Naive thymus-derived CD8-positive, alpha-beta T cell (primary cell): ENCODE data around the gene C2CD2. TPM values are rescaled to one million over a fixed set of nuclear protein-coding genes. Genes with fewer than 3 reads are reported as not detected.

Source experiments
- ATAC-seq, 2 donors: fragments of 150-1000 bp; cut with Tn5 transposase in 1 of 2; sonication (Bioruptor Pico), chemical (Tn5 transposase) in 1 of 2; 1 replicate in 1 of 2; 2 replicates in 1 of 2; pipeline ENCODE4 v1.10.0; 2021; ENCODE audit warnings: mild to moderate bottlenecking in 2 of 2, moderate library complexity in 2 of 2
- POLR2A ChIA-PET: fragments of 350-600 bp; sonication (Branson Sonifier 250); formaldehyde crosslinking; loops from one replicate; lab custom pipeline; 2021; ENCODE audit warnings: antibody characterized with exemption; lab: Charles Lee
- DNase-seq, 10 donors: peaks; one replicate each; pipeline versions ENCODE4 v3.0.0 to v3.0.0-alpha.2; 2020 to 2022
- H3K27ac Mint-ChIP-seq, 10 donors: one replicate each; pipeline ENCODE4 v1.8.0; 2020 to 2022; ENCODE audit warnings: mild to moderate bottlenecking in 10 of 10, mixed read lengths in 10 of 10, moderate library complexity in 4 of 10, inconsistent platforms in 1 of 10
- H3K27me3 Mint-ChIP-seq, 5 donors: one replicate each; pipeline ENCODE4 v1.8.0; 2021 to 2022; ENCODE audit warnings: mixed read lengths in 5 of 5
- H3K36me3 Mint-ChIP-seq, 3 donors: one replicate each; pipeline ENCODE4 v1.8.0; 2020 to 2022; ENCODE audit warnings: mixed read lengths in 3 of 3, mild to moderate bottlenecking in 2 of 3, inconsistent platforms in 1 of 3
- H3K4me1 Mint-ChIP-seq, 4 donors: one replicate each; pipeline ENCODE4 v1.8.0; 2021 to 2022; ENCODE audit warnings: mixed read lengths in 4 of 4
- H3K4me3 Mint-ChIP-seq, 10 donors: one replicate each; pipeline ENCODE4 v1.8.0; 2020 to 2022; ENCODE audit warnings: mild to moderate bottlenecking in 10 of 10, mixed read lengths in 10 of 10, moderate library complexity in 6 of 10, inconsistent platforms in 1 of 10
- H3K9me3 Mint-ChIP-seq, 9 donors: one replicate each; pipeline ENCODE4 v1.8.0; 2020 to 2022; ENCODE audit warnings: mixed read lengths in 9 of 9, mild to moderate bottlenecking in 3 of 9, inconsistent platforms in 1 of 9, moderate library complexity in 1 of 9
- polyA plus RNA-seq, 3 donors: library from polyadenylated mRNA; unstranded; fragments of 300-500 nt; fragmentation: Illumina TruSeq; gene quantifications; one replicate each; pipeline ENCODE4 v1.2.3, GENCODE V29; 2021
- total RNA-seq, 8 experiments: library from RNA in 2 of 8; stranded (reverse) in 2 of 8; gene quantifications; one replicate each; pipeline ENCODE4 v1.2.3 and lab custom pipeline; 2021 to 2026

The C2CD2 gene
- total and polyA plus RNA-seq, 5 experiments from 2014 or later = 2.4 to 14.6 (median 3.7) TPM

GRCh38 chr21:41885341-41886024 is 68.3 kb downstream of the C2CD2 start:
- H3K4me1 Mint-ChIP-seq = peaks cover 0 to 14% (median 1%) of the 10 kb centered on the region in 4 donors
- peaks cover 0 to 6% (median 4%) of the 10 kb centered on the region in 3 donors for H3K36me3 Mint-ChIP-seq
- POLR2A ChIA-PET = no interaction called here
- no peaks in the 10 kb centered on the region for H3K27me3 Mint-ChIP-seq
- H3K9me3 Mint-ChIP-seq = no peaks in the 10 kb centered on the region
- DNase-seq (no peak), ATAC-seq (no peak)
- peak overlapping the region in 1 of 10 donors; percentile 40 for H3K4me3 Mint-ChIP-seq
- H3K27ac Mint-ChIP-seq = peak overlapping the region in 1 of 10 donors; percentile 47

GRCh38 chr21:41884501-41885030 is 69.3 kb downstream of the C2CD2 start:
- H3K9me3 Mint-ChIP-seq = no peaks in the 10 kb centered on the region
- H3K4me1 Mint-ChIP-seq = peaks cover 2 to 20% (median 4%) of the 10 kb centered on the region in 4 donors
- no peaks in the 10 kb centered on the region for H3K27me3 Mint-ChIP-seq
- H3K4me3 Mint-ChIP-seq = no peak overlapping the region
- peak overlapping the region in 1 of 10 donors; percentile 17 for H3K27ac Mint-ChIP-seq
- H3K36me3 Mint-ChIP-seq = peaks cover 0 to 6% (median 4%) of the 10 kb centered on the region in 3 donors
- DNase-seq = no peak
- POLR2A ChIA-PET = interaction anchor here (0.6 to 1.3 kb wide), 2 partner anchors 11 to 245 kb away, joined by 3 read pairs; no protein-coding TSS in a partner anchor
- no peak for ATAC-seq

GRCh38 chr21:41883582-41883981 is 70.2 kb downstream of the C2CD2 start:
- no peak overlapping the region for H3K27ac Mint-ChIP-seq

GRCh38 chr21:41881051-41881450 is 72.8 kb downstream of the C2CD2 start:
- POLR2A ChIA-PET = interaction anchor here (4.2 kb wide), 1 partner anchor 46 kb away, joined by 49 read pairs; no protein-coding TSS in a partner anchor
- no peaks in the 10 kb centered on the region for H3K9me3 Mint-ChIP-seq
- peak overlapping the region in 7 of 10 donors; percentile 19 to 79 (median 52) for H3K4me3 Mint-ChIP-seq
- DNase-seq (no peak), ATAC-seq (no peak)
- H3K27me3 Mint-ChIP-seq = no peaks in the 10 kb centered on the region
- H3K36me3 Mint-ChIP-seq = no peaks in the 10 kb centered on the region
- peaks cover 8 to 40% (median 25%) of the 10 kb centered on the region in 4 donors for H3K4me1 Mint-ChIP-seq
- H3K27ac Mint-ChIP-seq = peak overlapping the region in 7 of 10 donors; percentile 29 to 86 (median 63)

More at GRCh38 chr21:41883582-41883981, 70.2 kb downstream of the C2CD2 start:
- POLR2A ChIA-PET = interaction anchor here (1.3 kb wide), 1 partner anchor 12 kb away, joined by 3 read pairs; no protein-coding TSS in a partner anchor
- H3K36me3 Mint-ChIP-seq = peaks cover 0 to 3% (median 0%) of the 10 kb centered on the region in 3 donors
- peaks cover 2 to 20% (median 4%) of the 10 kb centered on the region in 4 donors for H3K4me1 Mint-ChIP-seq
- DNase-seq (no peak), ATAC-seq (no peak)
- no peaks in the 10 kb centered on the region for H3K9me3 Mint-ChIP-seq
- no peaks in the 10 kb centered on the region for H3K27me3 Mint-ChIP-seq
- H3K4me3 Mint-ChIP-seq = no peak overlapping the region

GRCh38 chr21:41880153-41880552 is 73.7 kb downstream of the C2CD2 start:
- Mint-ChIP-seq H3K36me3 (no peaks in the 10 kb centered on the region), H3K9me3 (no peaks in the 10 kb centered on the region), H3K27ac (peak overlapping the region in 6 of 10 donors; percentile 88 to 97 (median 95)), H3K27me3 (no peaks in the 10 kb centered on the region), H3K4me3 (peak overlapping the region in 9 of 10 donors; percentile 80 to 95 (median 90)), H3K4me1 (peaks cover 12 to 39% (median 32%) of the 10 kb centered on the region in 4 donors)
- POLR2A ChIA-PET = interaction anchor here (0.7 to 4.2 kb wide), 6 partner anchors 10 to 227 kb away, joined by 3 to 49 read pairs (median 6); no protein-coding TSS in a partner anchor
- DNase-seq = no peak
- ATAC-seq = no peak

- H3K27me3 Mint-ChIP-seq = no peaks in the 10 kb centered on the region
- DNase-seq (peak; percentile 58 to 87 (median 78)), ATAC-seq (peak; percentile 72 to 78)
- no peaks in the 10 kb centered on the region for H3K36me3 Mint-ChIP-seq
- H3K27ac Mint-ChIP-seq = peak within 1 kb of the TSS; percentile 88 to 97 (median 95)
- peak within 1 kb of the TSS; percentile 81 to 95 (median 91) for H3K4me3 Mint-ChIP-seq
- POLR2A ChIA-PET = interaction anchor here (0.7 to 4.2 kb wide), 10 partner anchors 10 to 517 kb away, joined by 3 to 49 read pairs (median 4); partner anchors contain the start of gene MX2
- no peaks in the 10 kb centered on the region for H3K9me3 Mint-ChIP-seq
- H3K4me1 Mint-ChIP-seq = peaks cover 14 to 44% (median 32%) of the 10 kb centered on the region in 4 donors
Measured at GRCh38 chr21:41879190-41879998, 74.4 kb downstream of the C2CD2 start, which contains the start of gene PRDM15. Gene PRDM15 (minus strand): TSS chr21:41879344. CDS start chr21:41860363, 18,981 bp downstream.

- Mint-ChIP-seq H3K27me3 (no peaks in the 10 kb centered on the region), H3K36me3 (peaks cover 0 to 3% (median 0%) of the 10 kb centered on the region in 3 donors), H3K4me3 (peak overlapping the region in 7 of 10 donors; percentile 42 to 85 (median 65)), H3K9me3 (no peaks in the 10 kb centered on the region), H3K4me1 (peaks cover 16 to 45% (median 34%) of the 10 kb centered on the region in 4 donors), H3K27ac (peak overlapping the region in 5 of 10 donors; percentile 25 to 83 (median 82))
- POLR2A ChIA-PET = interaction anchor here (1.2 to 4.2 kb wide), 6 partner anchors 17 to 516 kb away, joined by 4 to 49 read pairs (median 6); partner anchors contain the start of gene MX2
- DNase-seq = peak; percentile 55 to 88 (median 74)
- peak; percentile 73 to 79 for ATAC-seq
Measured at GRCh38 chr21:41878831-41879189, 75.0 kb downstream of the C2CD2 start.

GRCh38 chr21:41877901-41878830 is 75.7 kb downstream of the C2CD2 start:
- ATAC-seq = peak; percentile 38 to 53
- H3K27me3 Mint-ChIP-seq = no peaks in the 10 kb centered on the region
- H3K4me1 Mint-ChIP-seq = peaks cover 18 to 45% (median 34%) of the 10 kb centered on the region in 4 donors
- no peaks in the 10 kb centered on the region for H3K9me3 Mint-ChIP-seq
- peak overlapping the region; percentile 83 to 96 (median 90) for H3K27ac Mint-ChIP-seq
- DNase-seq = peak in 6 of 10 donors; percentile 32 to 43 (median 34)
- POLR2A ChIA-PET = interaction anchor here (0.8 to 4.2 kb wide), 9 partner anchors 18 to 636 kb away, joined by 3 to 49 read pairs (median 4); partner anchors contain the start of genes MX2 and ZBTB21
- peak overlapping the region; percentile 81 to 93 (median 88) for H3K4me3 Mint-ChIP-seq
- peaks cover 0 to 3% (median 0%) of the 10 kb centered on the region in 3 donors for H3K36me3 Mint-ChIP-seq

- Mint-ChIP-seq H3K4me3 (peak overlapping the region; percentile 12 to 93 (median 88)), H3K4me1 (peaks cover 21 to 53% (median 36%) of the 10 kb centered on the region in 4 donors), H3K27me3 (no peaks in the 10 kb centered on the region), H3K9me3 (no peaks in the 10 kb centered on the region), H3K36me3 (peaks cover 0 to 3% (median 0%) of the 10 kb centered on the region in 3 donors), H3K27ac (peak overlapping the region in 7 of 10 donors; percentile 40 to 92 (median 90))
- no peak for ATAC-seq
- POLR2A ChIA-PET = interaction anchor here (0.9 to 4.2 kb wide), 6 partner anchors 19 to 186 kb away, joined by 3 to 49 read pairs (median 10); partner anchors contain the start of gene ZBTB21
- DNase-seq = no peak
Measured at GRCh38 chr21:41876928-41877652, 76.7 kb downstream of the C2CD2 start.

- Mint-ChIP-seq H3K4me3 (peak overlapping the region in 4 of 10 donors; percentile 1 to 41 (median 19)), H3K9me3 (no peaks in the 10 kb centered on the region), H3K36me3 (peaks cover 0 to 3% (median 0%) of the 10 kb centered on the region in 3 donors), H3K27me3 (no peaks in the 10 kb centered on the region), H3K27ac (peak overlapping the region in 2 of 10 donors; percentile 28 to 60), H3K4me1 (peaks cover 24 to 60% (median 37%) of the 10 kb centered on the region in 4 donors)
- DNase-seq (no peak), ATAC-seq (no peak)
- POLR2A ChIA-PET = interaction anchor here (0.9 kb wide), 1 partner anchor 50 kb away, joined by 3 read pairs; no protein-coding TSS in a partner anchor
Measured at GRCh38 chr21:41876396-41876795, 77.4 kb downstream of the C2CD2 start.
